Fibroblast of the aortic adventitia (primary cell): ENCODE data around the gene FGGY. TPM values are rescaled to one million over a fixed set of nuclear protein-coding genes. Genes with fewer than 3 reads are reported as not detected.
"Not testable (repeated sequence)": the region's sequence is repeated elsewhere in the genome, so short reads cannot be mapped to it uniquely, and the experiment has no call there.

ENCODE experiments used
- DNase-seq: peaks from one replicate; pipeline ENCODE4 v3.0.0-alpha.2; 2010; ENCODE audit warnings: low read depth
- H3K4me3 ChIP-seq: 2 replicates; pipeline ENCODE4 v1.5.1; 2011; ENCODE audit warnings: low read depth, mild to moderate bottlenecking, control low read depth, low read length, moderate library complexity
- total RNA-seq: library from RNA; depleted of rRNA; stranded (reverse); fragments of >200 nt; gene quantifications from 2 replicates; pipeline ENCODE4 v1.2.3, GENCODE V29; 2012; ENCODE audit warnings: low replicate concordance
- TF ChIP-seq, protein P1 (sequence below): IDR thresholded peaks from 2 replicates; pipeline ENCODE4 v1.5.1; 2011; ENCODE audit warnings: mild to moderate bottlenecking, low read length, control low read depth, inconsistent platforms; ENCODE audit not compliant: insufficient read depth

Gene FGGY
- total RNA-seq, 1 donor: 17.5 TPM

DNA sequence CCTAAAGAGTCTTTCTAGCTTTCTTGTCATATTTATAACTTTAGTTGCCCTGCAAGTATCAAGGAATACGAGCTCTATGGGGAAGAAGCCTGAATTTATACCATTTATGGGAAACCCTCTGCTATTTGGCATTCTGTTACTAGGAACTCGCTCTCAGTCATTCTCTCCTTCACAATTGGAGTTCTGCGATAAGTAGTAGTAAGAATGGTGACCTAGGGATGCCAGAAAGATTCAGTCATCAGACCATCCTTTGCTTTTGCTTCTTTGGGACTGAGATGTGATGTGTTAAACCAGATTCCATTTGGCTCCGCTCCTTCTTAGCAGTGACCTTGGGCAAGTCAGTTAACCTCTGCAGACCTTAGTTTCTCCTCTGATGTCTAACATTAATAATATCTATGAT lies 256.5 kb downstream of the FGGY start:
- no peak for DNase-seq
- no peak overlapping the region for H3K4me3 ChIP-seq
- TF ChIP-seq, protein P1, sequence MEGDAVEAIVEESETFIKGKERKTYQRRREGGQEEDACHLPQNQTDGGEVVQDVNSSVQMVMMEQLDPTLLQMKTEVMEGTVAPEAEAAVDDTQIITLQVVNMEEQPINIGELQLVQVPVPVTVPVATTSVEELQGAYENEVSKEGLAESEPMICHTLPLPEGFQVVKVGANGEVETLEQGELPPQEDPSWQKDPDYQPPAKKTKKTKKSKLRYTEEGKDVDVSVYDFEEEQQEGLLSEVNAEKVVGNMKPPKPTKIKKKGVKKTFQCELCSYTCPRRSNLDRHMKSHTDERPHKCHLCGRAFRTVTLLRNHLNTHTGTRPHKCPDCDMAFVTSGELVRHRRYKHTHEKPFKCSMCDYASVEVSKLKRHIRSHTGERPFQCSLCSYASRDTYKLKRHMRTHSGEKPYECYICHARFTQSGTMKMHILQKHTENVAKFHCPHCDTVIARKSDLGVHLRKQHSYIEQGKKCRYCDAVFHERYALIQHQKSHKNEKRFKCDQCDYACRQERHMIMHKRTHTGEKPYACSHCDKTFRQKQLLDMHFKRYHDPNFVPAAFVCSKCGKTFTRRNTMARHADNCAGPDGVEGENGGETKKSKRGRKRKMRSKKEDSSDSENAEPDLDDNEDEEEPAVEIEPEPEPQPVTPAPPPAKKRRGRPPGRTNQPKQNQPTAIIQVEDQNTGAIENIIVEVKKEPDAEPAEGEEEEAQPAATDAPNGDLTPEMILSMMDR: no peak

DNA sequence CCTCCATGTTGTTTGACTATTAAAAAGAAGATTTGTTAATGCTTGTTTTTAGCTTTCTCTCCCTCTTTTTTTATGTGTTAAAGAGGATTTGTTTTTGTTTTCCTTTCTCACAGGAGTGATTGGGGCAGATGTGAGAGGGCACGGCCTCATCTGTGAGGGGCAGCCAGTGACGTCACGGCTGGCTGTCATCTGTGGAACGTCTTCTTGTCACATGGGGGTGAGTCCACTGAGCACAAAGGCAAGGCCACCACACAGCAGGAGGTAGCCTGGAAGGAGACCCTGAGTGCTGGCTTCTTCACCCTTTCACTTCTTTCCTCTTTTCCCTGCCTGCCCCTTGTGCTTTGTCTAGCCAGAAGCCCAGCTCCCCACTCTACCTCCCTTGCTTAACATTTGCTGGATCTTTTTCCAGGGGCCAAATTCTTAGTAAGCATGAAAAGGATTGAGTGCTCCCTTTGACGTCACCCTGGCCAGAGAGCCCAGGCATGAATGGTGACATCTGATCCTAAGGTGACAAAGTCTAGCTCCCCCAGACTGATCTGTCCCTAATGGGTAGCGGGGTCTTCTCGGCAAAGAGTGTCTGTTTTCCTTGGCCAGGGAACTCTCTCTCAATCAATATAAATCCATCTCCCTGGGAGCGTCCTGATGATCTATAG lies 257.2 kb downstream of the FGGY start:
- TF ChIP-seq, protein P1: no peak
- no peak for DNase-seq
- H3K4me3 ChIP-seq: no peak overlapping the region

DNA sequence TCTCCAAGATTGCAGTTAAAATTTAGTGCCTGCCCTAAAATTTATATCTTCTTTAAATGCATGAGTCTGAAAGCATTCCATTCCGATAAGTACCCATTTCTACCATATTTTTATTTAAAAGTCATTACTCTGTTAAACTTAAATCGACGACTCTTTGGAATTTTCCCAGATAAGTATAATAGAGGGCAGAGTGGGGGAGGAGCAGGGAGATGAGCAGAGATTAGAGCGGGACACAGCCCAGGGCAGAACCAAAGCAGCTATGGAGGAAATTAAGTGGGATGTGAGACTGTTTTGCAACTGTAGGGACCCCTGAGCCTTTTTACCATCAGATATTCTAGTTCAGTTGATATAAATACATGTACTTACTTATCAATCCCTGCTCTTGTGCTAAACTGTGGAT lies 257.9 kb downstream of the FGGY start:
- TF ChIP-seq, protein P1: no peak
- no peak for DNase-seq
- H3K4me3 ChIP-seq: no peak overlapping the region

DNA sequence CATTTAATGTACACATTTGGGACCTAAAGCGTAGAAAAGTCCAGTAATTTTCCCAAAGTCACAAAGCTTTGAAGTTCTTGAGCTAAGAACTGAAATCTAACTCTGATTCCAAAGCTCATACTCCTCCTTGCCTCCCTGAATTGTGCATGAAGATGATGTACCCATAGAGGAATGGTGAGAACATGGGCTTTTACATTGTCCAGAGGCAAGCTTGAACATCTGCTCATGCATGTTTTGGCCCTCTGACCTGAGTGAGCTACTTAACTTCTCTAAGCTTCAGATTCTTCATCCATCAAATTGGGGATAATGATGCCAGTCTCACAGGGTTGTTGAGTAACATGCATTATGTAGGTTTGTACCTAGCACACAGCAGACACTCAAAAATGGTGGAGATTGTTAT lies 259.5 kb downstream of the FGGY start:
- TF ChIP-seq, protein P1: no peak
- H3K4me3 ChIP-seq: no peak overlapping the region

DNA sequence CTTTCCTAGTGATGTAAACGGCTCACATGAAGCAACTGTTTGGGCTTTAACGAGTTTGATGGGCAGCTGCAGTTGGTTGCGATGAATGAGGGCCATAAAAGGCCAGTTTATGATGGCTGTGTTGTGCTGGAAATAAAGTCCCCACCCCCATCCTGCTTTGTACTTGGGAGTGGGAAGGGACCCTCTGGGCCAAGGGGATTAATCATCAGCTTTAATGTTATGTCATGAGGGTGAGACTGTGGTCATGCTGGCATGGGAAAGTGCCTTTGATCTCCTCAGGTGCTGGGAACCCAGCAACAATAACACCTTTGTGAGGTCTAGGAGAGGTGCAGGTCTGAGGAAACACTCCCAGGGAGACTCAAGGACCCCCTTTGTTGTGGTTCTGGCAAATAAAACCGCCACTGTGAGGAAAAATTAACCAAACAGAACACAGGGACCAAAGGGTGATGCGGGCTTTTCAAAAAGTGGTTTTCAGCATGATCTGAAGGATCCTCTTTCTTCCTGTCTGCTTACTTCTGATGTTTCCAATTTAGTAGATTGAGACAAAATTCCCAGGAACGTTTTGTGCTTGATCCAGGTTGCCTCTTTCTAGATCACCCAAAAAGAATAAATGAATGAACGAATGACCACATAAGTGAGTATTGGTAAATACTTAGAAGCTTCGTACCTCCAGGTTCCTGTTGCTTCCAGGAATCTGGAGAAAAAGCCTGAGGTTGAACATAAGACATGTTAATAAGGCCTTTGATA lies 260.1 kb downstream of the FGGY start:
- DNase-seq: no peak
- H3K4me3 ChIP-seq: no peak overlapping the region
- TF ChIP-seq, protein P1: no peak

More for the DNA sequence above, 259.5 kb downstream of the FGGY start:
- DNase-seq: no peak

DNA sequence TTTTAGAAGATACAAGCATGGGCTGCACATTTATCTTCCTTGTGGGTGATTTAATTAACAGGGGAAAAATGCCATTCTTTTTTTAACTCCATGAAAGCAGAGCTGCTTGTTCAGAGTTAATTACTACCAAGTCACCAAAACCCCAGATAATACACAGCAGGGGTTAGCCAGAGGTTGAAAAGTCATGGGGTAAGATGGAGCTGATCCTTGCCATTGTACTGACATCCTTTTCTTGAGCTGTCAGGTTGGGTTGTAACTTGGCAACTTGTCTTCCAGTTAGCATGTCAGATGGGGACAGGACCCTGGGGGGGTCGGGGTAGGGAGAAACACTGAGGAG lies 260.6 kb downstream of the FGGY start:
- H3K4me3 ChIP-seq: no peak overlapping the region
- DNase-seq: no peak
- TF ChIP-seq, protein P1: no peak

DNA sequence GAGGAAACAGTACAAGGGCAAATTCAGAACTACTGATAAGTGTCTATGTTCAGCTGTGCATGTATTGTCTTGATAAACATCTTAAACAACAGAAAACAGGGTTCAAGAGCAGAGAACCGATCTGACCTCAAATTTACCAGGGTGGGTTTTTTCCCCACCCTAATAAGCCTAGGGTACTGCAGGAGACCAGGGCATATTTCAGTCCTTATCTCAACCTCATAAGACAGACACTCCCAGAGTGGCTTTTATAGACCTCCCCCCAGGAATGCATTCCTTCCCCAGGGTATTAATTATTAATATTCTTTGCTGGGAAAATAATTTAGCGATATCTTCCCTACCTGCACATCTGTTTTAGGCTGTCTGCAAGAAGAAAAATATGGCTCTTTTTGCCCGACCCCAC lies 261.7 kb downstream of the FGGY start:
- not testable (repeated sequence) for DNase-seq

More for the DNA sequence above, 261.7 kb downstream of the FGGY start:
- not testable (repeated sequence) for H3K4me3 ChIP-seq
